ENCODE measurements around the gene SMIM28. TPM values are rescaled to one million over a fixed set of nuclear protein-coding genes. Genes with fewer than 3 reads are reported as not detected.

Gene SMIM28
- total RNA-seq, 4 donors from 2014 or later = not detected

GRCh38 chr6:138341176-138341575, 36.5 kb upstream of the SMIM28 start:
- WGBS, 2 donors = 70 to 85% methylated on average over 1 of the region's 1 CpG
- H3K27me3 ChIP-seq = no peaks in the 10 kb centered on the region
- no peak overlapping the region for H3K4me3 ChIP-seq (replicated peaks in 1 of 3)
- intact Hi-C loops (cut with DNase I) = no loop called here
- H3K9me3 ChIP-seq = no peaks in the 10 kb centered on the region
- no peak for DNase-seq
- no peaks in the 10 kb centered on the region for H3K4me1 ChIP-seq
- no peaks in the 10 kb centered on the region for H3K36me3 ChIP-seq
- TF ChIP-seq POLR2A (IDR thresholded peaks at IDR 0.05) (no peak), CTCF (IDR thresholded peaks at IDR 0.05) (no peak)
- no peak overlapping the region for H3K27ac ChIP-seq

GRCh38 chr6:138343112-138343511, 34.6 kb upstream of the SMIM28 start:
- no peak for TF ChIP-seq CTCF (IDR thresholded peaks at IDR 0.05)
- no peak for TF ChIP-seq POLR2A (IDR thresholded peaks at IDR 0.05)
- intact Hi-C loops (cut with DNase I) = no loop called here
- Histone ChIP-seq H3K4me3 (replicated peaks in 1 of 3) (no peak overlapping the region), H3K27me3 (no peaks in the 10 kb centered on the region), H3K4me1 (no peaks in the 10 kb centered on the region), H3K9me3 (no peaks in the 10 kb centered on the region), H3K36me3 (no peaks in the 10 kb centered on the region), H3K27ac (no peak overlapping the region)
- DNase-seq = no peak

- TF ChIP-seq CTCF (IDR thresholded peaks at IDR 0.05) = no peak
- no peak for TF ChIP-seq POLR2A (IDR thresholded peaks at IDR 0.05)
- Histone ChIP-seq H3K4me3 (replicated peaks in 1 of 3) (no peak overlapping the region), H3K27ac (no peak overlapping the region), H3K9me3 (no peaks in the 10 kb centered on the region), H3K4me1 (no peaks in the 10 kb centered on the region), H3K36me3 (no peaks in the 10 kb centered on the region), H3K27me3 (no peaks in the 10 kb centered on the region)
- DNase-seq = no peak
- 72% methylated on average over 2 of the region's 2 CpGs for WGBS, 2 donors
- intact Hi-C loops (cut with DNase I) = no loop called here
These were observed 32.0 kb upstream of the SMIM28 start for GRCh38 chr6:138345565-138346285.

GRCh38 chr6:138346302-138347195, 31.2 kb upstream of the SMIM28 start:
- no peaks in the 10 kb centered on the region for H3K27me3 ChIP-seq
- no peak overlapping the region for H3K4me3 ChIP-seq (replicated peaks in 1 of 3)
- no peak for DNase-seq
- H3K4me1 ChIP-seq = no peaks in the 10 kb centered on the region
- intact Hi-C loops (cut with DNase I) = no loop called here
- no peaks in the 10 kb centered on the region for H3K9me3 ChIP-seq
- no peak overlapping the region for H3K27ac ChIP-seq
- no peaks in the 10 kb centered on the region for H3K36me3 ChIP-seq
- TF ChIP-seq POLR2A (IDR thresholded peaks at IDR 0.05) = no peak
- TF ChIP-seq CTCF (IDR thresholded peaks at IDR 0.05) = no peak
- WGBS, 2 donors = 60 to 61% methylated on average over 2 of the region's 2 CpGs

- H3K27ac ChIP-seq = no peak overlapping the region
- H3K27me3 ChIP-seq = no peaks in the 10 kb centered on the region
- no peaks in the 10 kb centered on the region for H3K4me1 ChIP-seq
- intact Hi-C loops (cut with DNase I) = no loop called here
- no peak for TF ChIP-seq POLR2A (IDR thresholded peaks at IDR 0.05)
- no peak for TF ChIP-seq CTCF (IDR thresholded peaks at IDR 0.05)
- H3K9me3 ChIP-seq = no peaks in the 10 kb centered on the region
- no peak for DNase-seq
- 69 to 78% methylated on average over 2 of the region's 2 CpGs for WGBS, 2 donors
- no peaks in the 10 kb centered on the region for H3K36me3 ChIP-seq
- H3K4me3 ChIP-seq (replicated peaks in 1 of 3) = no peak overlapping the region
These were observed 29.8 kb upstream of the SMIM28 start for GRCh38 chr6:138347864-138348263.
